H9 (cell line): Measurements from ENCODE around the gene SEMA6C. TPM values are rescaled to one million over a fixed set of nuclear protein-coding genes. Genes with fewer than 3 reads are reported as not detected.

Experiments
- DNase-seq: peaks from one replicate; pipeline ENCODE4 v3.0.0-alpha.2; 2017
- H2AFZ ChIP-seq: one replicate; pipeline ENCODE4 v1.6.1; 2013; ENCODE audit warnings: mild to moderate bottlenecking, low read length, control low read depth, moderate library complexity
- H2AK5ac ChIP-seq: 2 replicates; pipeline ENCODE4 v1.6.1; 2013; ENCODE audit warnings: low read length, control low read depth, mixed read lengths; ENCODE audit not compliant: insufficient read length
- H2BK120ac ChIP-seq: one replicate; pipeline ENCODE4 v1.6.1; 2013; ENCODE audit warnings: low read depth, mild to moderate bottlenecking, low read length, control low read depth, inconsistent platforms; ENCODE audit not compliant: poor library complexity, severe bottlenecking
- H2BK12ac ChIP-seq: 2 replicates; pipeline ENCODE4 v1.6.1; 2013; ENCODE audit warnings: low read length, control low read depth, mixed read lengths, low read depth; ENCODE audit not compliant: insufficient read length
- H2BK15ac ChIP-seq: 2 replicates; pipeline ENCODE4 v1.6.1; 2013; ENCODE audit warnings: low read depth, low read length, control low read depth
- H2BK20ac ChIP-seq: one replicate; pipeline ENCODE4 v1.6.1; 2013; ENCODE audit warnings: low read depth, mild to moderate bottlenecking, low read length, control low read depth, inconsistent platforms; ENCODE audit not compliant: poor library complexity, severe bottlenecking
- H2BK5ac ChIP-seq: 2 replicates; pipeline ENCODE4 v1.6.1; 2013; ENCODE audit warnings: low read length, control low read depth, mixed read lengths; ENCODE audit not compliant: insufficient read length
- H3K14ac ChIP-seq: 2 replicates; pipeline ENCODE4 v1.6.1; 2013; ENCODE audit warnings: low read length, control low read depth; ENCODE audit not compliant: insufficient read depth
- H3K18ac ChIP-seq: 2 replicates; pipeline ENCODE4 v1.6.1; 2013; ENCODE audit warnings: low read depth, mild to moderate bottlenecking, mixed read lengths, low read length, control low read depth; ENCODE audit not compliant: insufficient read length
- H3K23ac ChIP-seq: 2 replicates; pipeline ENCODE4 v1.6.1; 2013; ENCODE audit warnings: low read length, control low read depth, mixed read lengths, low read depth; ENCODE audit not compliant: insufficient read length
- H3K23me2 ChIP-seq: 2 replicates; pipeline ENCODE4 v1.6.1; 2013; ENCODE audit warnings: low read depth, mild to moderate bottlenecking, mixed read lengths, low read length, control low read depth; ENCODE audit not compliant: insufficient read length, poor library complexity, severe bottlenecking
- H3K27ac ChIP-seq: 2 replicates; pipeline ENCODE4 v1.5.1; 2013; ENCODE audit warnings: low read length, control low read depth, mixed read lengths, low read depth; ENCODE audit not compliant: insufficient read length
- H3K27me3 ChIP-seq: 2 replicates; pipeline ENCODE4 v1.6.1; 2013; ENCODE audit warnings: low read length, control low read depth, inconsistent platforms; ENCODE audit not compliant: insufficient read depth
- H3K4ac ChIP-seq: 2 replicates; pipeline ENCODE4 v1.6.1; 2013; ENCODE audit warnings: low read depth, mild to moderate bottlenecking, control low read depth, inconsistent platforms, low read length, moderate library complexity
- H3K4me1 ChIP-seq: 2 replicates; pipeline ENCODE4 v1.6.1; 2013; ENCODE audit warnings: low read length, control low read depth, inconsistent platforms; ENCODE audit not compliant: insufficient read depth
- H3K4me2 ChIP-seq: 2 replicates; pipeline ENCODE4 v1.6.1; 2013; ENCODE audit warnings: low read length, control low read depth, mixed read lengths; ENCODE audit not compliant: insufficient read length, insufficient read depth
- H3K56ac ChIP-seq: 2 replicates; pipeline ENCODE4 v1.6.1; 2013; ENCODE audit warnings: low read depth, mild to moderate bottlenecking, mixed read lengths, low read length, control low read depth; ENCODE audit not compliant: insufficient read length
- H3K79me1 ChIP-seq: 2 replicates; pipeline ENCODE4 v1.6.1; 2013; ENCODE audit warnings: low read depth, mild to moderate bottlenecking, moderate library complexity, low read length, control low read depth, inconsistent platforms; ENCODE audit not compliant: insufficient read depth, poor library complexity, severe bottlenecking
- H3K79me2 ChIP-seq: 2 replicates; pipeline ENCODE4 v1.6.1; 2013; ENCODE audit warnings: low read length, control low read depth, inconsistent platforms; ENCODE audit not compliant: insufficient read depth
- H3K9ac ChIP-seq: 2 replicates; pipeline ENCODE4 v1.6.1; 2013; ENCODE audit warnings: low read length, control low read depth, mixed read lengths; ENCODE audit not compliant: insufficient read length; ENCODE audit errors: extremely low read depth
- H3K9me3 ChIP-seq: one replicate; pipeline ENCODE4 v1.6.1; 2013; ENCODE audit warnings: low read depth, low read length, inconsistent platforms; ENCODE audit not compliant: control insufficient read depth
- H3T11ph ChIP-seq: one replicate; pipeline ENCODE4 v1.6.1; 2013; ENCODE audit warnings: mild to moderate bottlenecking, low read length, control low read depth, inconsistent platforms
- H4K20me1 ChIP-seq: one replicate; pipeline ENCODE4 v1.6.1; 2013; ENCODE audit not compliant: control insufficient read depth, insufficient read length, insufficient read depth
- H4K5ac ChIP-seq: 2 replicates; pipeline ENCODE4 v1.6.1; 2013; ENCODE audit warnings: low read depth, mild to moderate bottlenecking, mixed read lengths, low read length, control low read depth; ENCODE audit not compliant: insufficient read length
- H4K8ac ChIP-seq: replicated peaks from 2 replicates; pipeline ENCODE4 v1.6.1; 2013; ENCODE audit warnings: low read length, control low read depth, mixed read lengths, low read depth; ENCODE audit not compliant: insufficient read length
- H4K91ac ChIP-seq: 2 replicates; pipeline ENCODE4 v1.6.1; 2013; ENCODE audit warnings: low read depth, mild to moderate bottlenecking, moderate library complexity, mixed read lengths, low read length, control low read depth; ENCODE audit not compliant: insufficient read length
- H3K27ac Mint-ChIP-seq, 3 experiments: 2 replicates in 2 of 3; 3 replicates in 1 of 3; pipeline ENCODE4 v1.8.0; 2020 to 2021; ENCODE audit warnings: mixed read lengths in 3 of 3, mild to moderate bottlenecking in 1 of 3, moderate library complexity in 1 of 3
- H3K27me3 Mint-ChIP-seq: 2 replicates; pipeline ENCODE4 v1.8.0; 2021; ENCODE audit warnings: low read depth, mild to moderate bottlenecking, moderate library complexity, mixed read lengths
- H3K36me3 Mint-ChIP-seq, 3 experiments: 2 replicates in 2 of 3; 3 replicates in 1 of 3; pipeline ENCODE4 v1.8.0; 2020 to 2021; ENCODE audit warnings: low read depth in 3 of 3, mixed read lengths in 3 of 3; ENCODE audit not compliant: insufficient read depth in 1 of 3
- H3K4me1 Mint-ChIP-seq, 2 experiments: 2 replicates each; pipeline ENCODE4 v1.8.0; 2020; ENCODE audit warnings: mixed read lengths in 2 of 2
- H3K4me3 Mint-ChIP-seq, 2 experiments: 2 replicates in 1 of 2; 3 replicates in 1 of 2; pipeline ENCODE4 v1.8.0; 2020 to 2021; ENCODE audit warnings: mild to moderate bottlenecking in 2 of 2, mixed read lengths in 2 of 2, moderate library complexity in 1 of 2
- H3K9me3 Mint-ChIP-seq, 2 experiments: 2 replicates in 1 of 2; 3 replicates in 1 of 2; pipeline ENCODE4 v1.8.0; 2020; ENCODE audit warnings: mild to moderate bottlenecking in 2 of 2, mixed read lengths in 2 of 2, moderate library complexity in 1 of 2
- WGBS: extraction: QIAGEN DNeasy Blood & Tissue Kit; methylation state at CpG from one replicate; pipeline ENCODE4 v1.1.7; 2013; ENCODE audit warnings: missing lambda C conversion rate, low lambda C conversion rate, mixed read lengths; ENCODE audit not compliant: insufficient read length; ENCODE audit errors: extremely low coverage; 5-methylcytosine and 5-hydroxymethylcytosine counted together
- total RNA-seq: library from RNA; stranded (reverse); gene quantifications from 2 replicates; pipeline ENCODE4 v1.2.1, GENCODE V29; 2021
- TF ChIP-seq, protein P1 (sequence below): fragments of 200-600 bp; sonication (generic); conservative IDR thresholded peaks from 3 replicates; pipeline ENCODE4 v1.8.0; 2021; ENCODE audit warnings: antibody characterized with exemption, mild to moderate bottlenecking

SEMA6C gene
- total RNA-seq, 1 experiment from 2014 or later = 12.3 TPM

DNA sequence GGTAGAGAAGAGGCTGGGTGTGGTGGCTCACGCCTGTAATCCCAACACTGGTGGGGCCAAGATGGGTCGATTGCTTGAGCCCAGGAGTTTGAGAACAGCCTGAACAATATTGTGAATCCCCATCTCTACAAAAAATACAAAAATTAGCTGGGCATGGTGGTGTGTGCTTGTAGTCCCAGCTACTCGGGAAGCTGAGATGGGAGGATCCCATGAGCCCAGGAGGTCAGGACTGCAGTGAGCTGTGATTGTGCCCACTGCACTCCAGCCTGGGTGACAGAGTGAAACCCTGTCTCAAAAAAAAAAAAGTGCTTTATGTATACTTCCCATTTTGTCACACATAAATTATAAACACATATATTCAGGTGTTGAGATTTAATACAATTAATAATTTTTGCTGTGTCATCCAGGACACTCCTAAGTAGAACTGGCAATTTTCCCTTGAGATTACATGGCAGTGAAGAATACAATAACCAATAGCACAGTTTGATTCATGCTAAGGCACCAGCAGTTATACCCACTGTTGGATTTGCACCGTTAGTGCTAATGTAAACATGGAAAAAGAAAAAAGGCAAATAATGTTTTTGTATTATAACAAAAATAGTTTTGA, 60.4 kb downstream of the SEMA6C start:
- Histone ChIP-seq H3K9ac (no peak overlapping the region), H2AK5ac (no peak overlapping the region), H3K4me1 (no peaks in the 10 kb centered on the region), H4K20me1 (no peaks in the 10 kb centered on the region), H3K79me1 (no peaks in the 10 kb centered on the region), H3K4ac (no peak overlapping the region), H3K9me3 (no peaks in the 10 kb centered on the region), H3K79me2 (no peaks in the 10 kb centered on the region), H3K27me3 (no peaks in the 10 kb centered on the region), H2BK120ac (no peak overlapping the region), H2BK5ac (no peak overlapping the region), H3K56ac (no peak overlapping the region), H2BK20ac (no peak overlapping the region), H2BK15ac (no peak overlapping the region), H3K23me2 (no peaks in the 10 kb centered on the region), H3T11ph (no peak overlapping the region), H3K14ac (no peak overlapping the region), H4K5ac (no peak overlapping the region), H2AFZ (no peak overlapping the region), H3K23ac (no peak overlapping the region), H4K91ac (no peak overlapping the region), H2BK12ac (no peak overlapping the region), H3K4me2 (no peak overlapping the region), H3K18ac (no peak overlapping the region), H3K27ac (no peak overlapping the region), H4K8ac (no peak overlapping the region)
- TF ChIP-seq, protein P1, sequence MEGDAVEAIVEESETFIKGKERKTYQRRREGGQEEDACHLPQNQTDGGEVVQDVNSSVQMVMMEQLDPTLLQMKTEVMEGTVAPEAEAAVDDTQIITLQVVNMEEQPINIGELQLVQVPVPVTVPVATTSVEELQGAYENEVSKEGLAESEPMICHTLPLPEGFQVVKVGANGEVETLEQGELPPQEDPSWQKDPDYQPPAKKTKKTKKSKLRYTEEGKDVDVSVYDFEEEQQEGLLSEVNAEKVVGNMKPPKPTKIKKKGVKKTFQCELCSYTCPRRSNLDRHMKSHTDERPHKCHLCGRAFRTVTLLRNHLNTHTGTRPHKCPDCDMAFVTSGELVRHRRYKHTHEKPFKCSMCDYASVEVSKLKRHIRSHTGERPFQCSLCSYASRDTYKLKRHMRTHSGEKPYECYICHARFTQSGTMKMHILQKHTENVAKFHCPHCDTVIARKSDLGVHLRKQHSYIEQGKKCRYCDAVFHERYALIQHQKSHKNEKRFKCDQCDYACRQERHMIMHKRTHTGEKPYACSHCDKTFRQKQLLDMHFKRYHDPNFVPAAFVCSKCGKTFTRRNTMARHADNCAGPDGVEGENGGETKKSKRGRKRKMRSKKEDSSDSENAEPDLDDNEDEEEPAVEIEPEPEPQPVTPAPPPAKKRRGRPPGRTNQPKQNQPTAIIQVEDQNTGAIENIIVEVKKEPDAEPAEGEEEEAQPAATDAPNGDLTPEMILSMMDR = no peak
- no peaks in the 10 kb centered on the region for H3K36me3 Mint-ChIP-seq
- no peak for DNase-seq
- H3K9me3 Mint-ChIP-seq = no peaks in the 10 kb centered on the region
- no peak overlapping the region for H3K4me3 Mint-ChIP-seq
- no peak overlapping the region; a peak in 1 of 7 replicates for H3K27ac Mint-ChIP-seq
- H3K27me3 Mint-ChIP-seq = no peaks in the 10 kb centered on the region
- no CpG with 5 or more reads among the region's 4 CpGs for WGBS
- H3K4me1 Mint-ChIP-seq = peaks cover 6 to 8% of the 10 kb centered on the region in 2 experiments

Other genes with a start within 250 kb of the SEMA6C start
- gene SETDB1, start 220.3 kb downstream of the SEMA6C start, total RNA-seq = 62.1 and 62.7 TPM in 2 replicates
- gene CERS2, start 171.8 kb downstream of the SEMA6C start, total RNA-seq = 201 and 209 TPM in 2 replicates
- 0.81 and 0.92 TPM in 2 replicates for gene ANXA9, start 164.3 kb downstream of the SEMA6C start, total RNA-seq
- 6.4 and 6.8 TPM in 2 replicates for gene MINDY1, start 139.7 kb downstream of the SEMA6C start, total RNA-seq
- 21.0 and 22.3 TPM in 2 replicates for gene PRUNE1, start 138.2 kb downstream of the SEMA6C start, total RNA-seq
- gene BNIPL, start 110.0 kb downstream of the SEMA6C start, total RNA-seq = 1.2 and 1.5 TPM in 2 replicates
- 3.6 and 4.8 TPM in 2 replicates for gene C1orf56, start 98.9 kb downstream of the SEMA6C start, total RNA-seq
- gene CDC42SE1, start 87.0 kb downstream of the SEMA6C start, total RNA-seq = 83.9 and 87.3 TPM in 2 replicates
- 13.0 and 13.2 TPM in 2 replicates for gene MLLT11, start 86.2 kb downstream of the SEMA6C start, total RNA-seq
- gene GABPB2, start 75.9 kb downstream of the SEMA6C start, total RNA-seq = 3.8 and 4.1 TPM in 2 replicates
- not detected in 2 replicates for gene TNFAIP8L2, start 10.0 kb upstream of the SEMA6C start, total RNA-seq
- gene LYSMD1, start 19.3 kb upstream of the SEMA6C start, total RNA-seq = 5.8 and 6.7 TPM in 2 replicates
- 54.1 and 60.5 TPM in 2 replicates for gene SCNM1, start 19.5 kb upstream of the SEMA6C start, total RNA-seq
- 0.42 and 1.6 TPM in 2 replicates for gene TMOD4, start 29.4 kb upstream of the SEMA6C start, total RNA-seq
- 90.3 and 91.4 TPM in 2 replicates for gene VPS72, start 43.6 kb upstream of the SEMA6C start, total RNA-seq
- gene PIP5K1A, start 51.9 kb upstream of the SEMA6C start, total RNA-seq = 94.6 and 101 TPM in 2 replicates
- gene PSMD4, start 108.1 kb upstream of the SEMA6C start, total RNA-seq = 205 and 207 TPM in 2 replicates
- gene ZNF687, start 135.7 kb upstream of the SEMA6C start, total RNA-seq = 52.9 and 58.2 TPM in 2 replicates
- gene PI4KB, start 180.8 kb upstream of the SEMA6C start, total RNA-seq = 39.1 and 39.2 TPM in 2 replicates
- gene RFX5, start 200.6 kb upstream of the SEMA6C start, total RNA-seq = 65.1 and 72.7 TPM in 2 replicates
- gene SELENBP1, start 226.1 kb upstream of the SEMA6C start, total RNA-seq = 13.9 and 14.2 TPM in 2 replicates